HL-60 (cell line): ENCODE data around the gene PHRF1.

ENCODE experiments used
- POLR2AphosphoS5 ChIP-seq: IDR thresholded peaks from 2 replicates; pipeline ENCODE4 v1.6.1; 2012; ENCODE audit warnings: low read depth
- SPI1 ChIP-seq: IDR thresholded peaks from 2 replicates; pipeline ENCODE4 v1.6.1; 2012; ENCODE audit warnings: low read depth, mild to moderate bottlenecking, borderline replicate concordance
- TF ChIP-seq, protein P1 (sequence below): IDR thresholded peaks from one replicate; pipeline ENCODE4 v1.5.1; 2011; ENCODE audit warnings: low read length, control low read depth, inconsistent platforms; ENCODE audit not compliant: insufficient read depth

DNA sequence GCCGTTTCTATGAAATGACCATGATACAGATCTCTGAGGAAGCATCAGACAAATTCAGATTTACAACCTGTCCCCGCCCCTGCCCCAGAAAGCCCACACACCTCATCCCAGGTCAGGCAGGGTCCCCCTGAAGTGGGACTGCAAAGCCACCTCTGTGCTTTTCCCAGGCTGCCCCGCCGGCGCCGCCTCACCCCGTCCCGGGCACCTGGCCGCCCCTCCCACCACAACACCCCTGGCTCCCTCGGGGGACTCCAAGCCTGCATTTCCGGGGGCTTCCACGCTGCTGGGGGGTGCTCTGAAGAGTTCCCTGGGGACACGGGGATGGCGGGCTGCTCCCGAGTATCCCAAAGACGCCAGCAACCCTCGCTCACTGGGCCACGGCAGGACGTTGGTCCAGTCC lies 84.0 kb downstream of the PHRF1 start:
- TF ChIP-seq, protein P1, sequence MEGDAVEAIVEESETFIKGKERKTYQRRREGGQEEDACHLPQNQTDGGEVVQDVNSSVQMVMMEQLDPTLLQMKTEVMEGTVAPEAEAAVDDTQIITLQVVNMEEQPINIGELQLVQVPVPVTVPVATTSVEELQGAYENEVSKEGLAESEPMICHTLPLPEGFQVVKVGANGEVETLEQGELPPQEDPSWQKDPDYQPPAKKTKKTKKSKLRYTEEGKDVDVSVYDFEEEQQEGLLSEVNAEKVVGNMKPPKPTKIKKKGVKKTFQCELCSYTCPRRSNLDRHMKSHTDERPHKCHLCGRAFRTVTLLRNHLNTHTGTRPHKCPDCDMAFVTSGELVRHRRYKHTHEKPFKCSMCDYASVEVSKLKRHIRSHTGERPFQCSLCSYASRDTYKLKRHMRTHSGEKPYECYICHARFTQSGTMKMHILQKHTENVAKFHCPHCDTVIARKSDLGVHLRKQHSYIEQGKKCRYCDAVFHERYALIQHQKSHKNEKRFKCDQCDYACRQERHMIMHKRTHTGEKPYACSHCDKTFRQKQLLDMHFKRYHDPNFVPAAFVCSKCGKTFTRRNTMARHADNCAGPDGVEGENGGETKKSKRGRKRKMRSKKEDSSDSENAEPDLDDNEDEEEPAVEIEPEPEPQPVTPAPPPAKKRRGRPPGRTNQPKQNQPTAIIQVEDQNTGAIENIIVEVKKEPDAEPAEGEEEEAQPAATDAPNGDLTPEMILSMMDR, result no peak
- TF ChIP-seq POLR2AphosphoS5 (no peak), SPI1 (no peak)
